C1 segment of cervical spinal cord (tissue), 14 donors: ENCODE data around the gene MUSK.

Source experiments
- DNase-seq, 14 donors: peaks; one replicate each; lab custom pipeline; 2025; lab: John Stamatoyannopoulos, UW

MUSK gene

GRCh38 chr9:110668570-110669167 is at the start of gene MUSK:
TSS of gene MUSK (plus strand) at chr9:110668791. CDS start at chr9:110668905, 114 bp downstream.
- DNase-seq: no peak

- no peak for DNase-seq
Observed at GRCh38 chr9:110619831-110620230, 48.8 kb upstream of the MUSK start.

- DNase-seq: peak in 1 of 14 donors; percentile 34
Observed at GRCh38 chr9:110620726-110621125, 47.9 kb upstream of the MUSK start.

GRCh38 chr9:110622368-110622767 is 46.2 kb upstream of the MUSK start:
- no peak for DNase-seq

GRCh38 chr9:110623462-110624025 is 45.0 kb upstream of the MUSK start:
- peak in 6 of 14 donors; percentile 4 to 49 (median 18) for DNase-seq

GRCh38 chr9:110626101-110626829 is 42.3 kb upstream of the MUSK start:
- no peak for DNase-seq

GRCh38 chr9:110635589-110635988 is 33.0 kb upstream of the MUSK start:
- DNase-seq: no peak

- DNase-seq: no peak
Observed at GRCh38 chr9:110638381-110638954, 30.1 kb upstream of the MUSK start.

GRCh38 chr9:110640736-110641135 is 27.9 kb upstream of the MUSK start:
- no peak for DNase-seq

GRCh38 chr9:110641293-110641692 is 27.3 kb upstream of the MUSK start:
- DNase-seq: no peak

GRCh38 chr9:110648696-110649095 is 19.9 kb upstream of the MUSK start:
- no peak for DNase-seq

GRCh38 chr9:110650261-110650660 is 18.3 kb upstream of the MUSK start:
- DNase-seq: peak in 2 of 14 donors; percentile 7 to 15

- peak in 3 of 14 donors; percentile 2 to 33 (median 12) for DNase-seq
Observed at GRCh38 chr9:110650991-110651411, 17.6 kb upstream of the MUSK start.

- no peak for DNase-seq
Observed at GRCh38 chr9:110655754-110656641, 12.6 kb upstream of the MUSK start.

GRCh38 chr9:110659891-110660541 is 8.6 kb upstream of the MUSK start:
- DNase-seq: no peak

GRCh38 chr9:110669433-110669832 is 842 bp downstream of the MUSK start:
- DNase-seq: no peak

- DNase-seq: no peak
Observed at GRCh38 chr9:110671849-110672248, 3.3 kb downstream of the MUSK start.

- DNase-seq: no peak
Observed at GRCh38 chr9:110672873-110673510, 4.4 kb downstream of the MUSK start.

GRCh38 chr9:110687497-110687896 is 18.9 kb downstream of the MUSK start:
- no peak for DNase-seq

GRCh38 chr9:110688329-110688728 is 19.7 kb downstream of the MUSK start:
- DNase-seq: no peak
